NCI-H2081 (cell line): ENCODE results near the gene APBB3.
"Not testable (repeated sequence)": the region's sequence is repeated elsewhere in the genome, so short reads cannot be mapped to it uniquely, and the experiment has no call there.

Experiments
- DNase-seq, 2 experiments: peaks; one replicate each; lab custom pipeline; 2025; lab: John Stamatoyannopoulos, UW

The APBB3 gene, protein sequence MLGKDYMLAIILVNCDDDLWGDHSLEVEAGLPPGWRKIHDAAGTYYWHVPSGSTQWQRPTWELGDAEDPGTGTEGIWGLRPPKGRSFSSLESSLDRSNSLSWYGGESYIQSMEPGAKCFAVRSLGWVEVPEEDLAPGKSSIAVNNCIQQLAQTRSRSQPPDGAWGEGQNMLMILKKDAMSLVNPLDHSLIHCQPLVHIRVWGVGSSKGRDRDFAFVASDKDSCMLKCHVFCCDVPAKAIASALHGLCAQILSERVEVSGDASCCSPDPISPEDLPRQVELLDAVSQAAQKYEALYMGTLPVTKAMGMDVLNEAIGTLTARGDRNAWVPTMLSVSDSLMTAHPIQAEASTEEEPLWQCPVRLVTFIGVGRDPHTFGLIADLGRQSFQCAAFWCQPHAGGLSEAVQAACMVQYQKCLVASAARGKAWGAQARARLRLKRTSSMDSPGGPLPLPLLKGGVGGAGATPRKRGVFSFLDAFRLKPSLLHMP

DNA sequence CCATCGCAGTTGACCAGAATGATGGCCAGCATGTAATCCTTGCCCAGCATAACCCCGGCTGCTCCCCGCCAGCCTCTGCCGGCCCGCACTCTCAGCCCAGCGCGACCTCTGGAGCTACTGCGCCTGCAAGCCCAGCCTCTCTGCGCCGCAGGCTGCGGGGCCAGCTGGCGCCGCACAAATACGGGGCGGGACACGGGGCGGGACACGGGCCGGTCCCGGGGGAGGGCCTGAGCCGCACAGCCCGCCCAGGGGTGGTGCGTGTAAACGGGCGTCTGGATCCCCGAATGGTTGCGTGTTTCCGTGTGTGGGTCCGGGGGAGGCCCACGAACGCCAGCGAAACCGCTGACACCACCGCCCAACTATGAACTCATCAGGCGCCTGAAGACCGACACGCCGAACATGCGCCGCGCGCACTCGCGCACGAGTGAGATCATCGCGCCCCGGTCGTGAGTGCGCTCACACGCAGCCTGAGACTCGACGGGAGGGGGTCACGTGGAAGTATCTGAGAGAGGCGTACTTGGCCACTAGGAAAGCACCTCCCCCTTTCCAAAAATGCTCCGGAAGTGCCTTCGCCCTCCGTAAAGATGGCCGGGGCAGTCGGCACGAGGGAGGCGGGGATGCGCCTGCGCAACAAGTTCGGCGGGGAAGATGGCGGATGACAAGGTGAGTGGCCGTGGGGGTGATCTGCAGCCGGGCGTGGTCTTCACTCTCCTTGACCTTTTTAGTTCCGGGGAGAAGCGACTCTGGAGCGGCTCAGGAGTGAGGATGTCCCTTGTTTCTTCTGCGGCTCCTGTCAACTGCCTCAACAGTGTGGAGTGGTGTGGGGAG is at the start of gene APBB3, which contains the start of gene SLC35A4:
APBB3 (minus strand) TSS at position 403 of the 828 bp plus-strand sequence; CDS start at position 50, 353 bp downstream.
SLC35A4 (plus strand) TSS at position 633 of the 828 bp plus-strand sequence. CDS start 2,342 bp downstream, outside the sequence.
- peak; percentile 94 to 95 for DNase-seq

DNA sequence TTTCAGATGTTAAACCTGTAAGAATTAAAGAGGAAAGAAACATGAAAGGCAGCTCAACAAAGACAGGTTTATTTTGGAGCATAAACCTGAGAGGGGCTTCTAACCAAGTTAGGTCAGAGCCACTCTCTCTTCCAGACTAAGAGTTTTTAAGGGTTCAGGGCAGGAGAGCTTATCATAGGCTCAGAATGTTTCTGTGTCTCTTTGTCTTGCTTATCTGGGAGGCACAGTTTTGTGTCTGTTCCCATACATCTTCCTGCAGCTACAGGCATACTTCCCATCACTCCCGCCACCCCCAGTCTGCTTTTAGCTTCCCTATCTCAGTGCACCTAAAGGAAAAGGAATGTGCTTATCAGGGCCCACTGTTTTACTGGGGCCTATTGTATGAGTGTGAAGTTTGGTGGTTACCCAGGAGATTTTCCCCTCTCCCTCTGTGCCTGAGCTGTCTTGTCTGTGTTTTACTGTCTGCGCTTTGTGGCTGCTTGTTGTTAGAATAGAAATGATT is 46.7 kb upstream of the APBB3 start:
- DNase-seq: no peak

DNA sequence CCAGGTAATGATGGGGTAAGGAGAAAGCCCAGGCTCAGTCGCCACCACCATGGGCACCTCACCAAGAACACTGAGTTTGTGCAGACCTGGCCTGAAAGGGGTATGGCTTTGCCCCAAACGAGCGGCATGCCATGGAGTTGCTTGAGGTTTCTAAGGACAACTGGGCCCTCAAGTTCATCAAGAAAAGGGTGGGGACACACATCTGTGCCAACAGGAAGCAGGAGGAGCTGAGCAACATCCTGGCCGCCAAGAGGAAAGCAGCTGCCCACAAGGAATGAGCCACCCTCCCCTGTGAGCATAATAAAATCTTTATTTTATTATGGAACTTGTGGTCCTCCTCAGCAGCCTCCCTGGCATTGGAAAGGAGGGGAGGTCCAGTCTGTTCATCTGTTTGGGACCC is 44.7 kb upstream of the APBB3 start:
- no peak for DNase-seq

DNA sequence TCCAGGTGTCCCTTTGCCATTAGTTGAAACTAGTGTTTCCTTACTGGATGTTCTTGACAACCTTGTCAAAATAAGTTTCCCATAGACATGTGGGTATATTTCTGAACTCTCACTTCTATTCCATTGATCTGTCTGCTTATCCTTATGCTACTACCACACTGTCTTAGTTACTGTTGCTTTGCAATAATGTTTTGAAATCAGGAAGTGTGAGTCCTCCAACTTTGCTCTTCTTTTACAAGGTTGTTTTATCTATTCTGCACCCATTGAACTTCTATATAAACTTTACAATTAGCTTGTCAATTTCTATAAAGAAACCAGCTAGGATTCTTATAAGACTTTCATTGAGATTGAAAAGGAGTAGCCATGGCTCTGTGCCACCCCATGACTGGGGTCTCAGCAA is 44.3 kb upstream of the APBB3 start:
- DNase-seq: no peak

DNA sequence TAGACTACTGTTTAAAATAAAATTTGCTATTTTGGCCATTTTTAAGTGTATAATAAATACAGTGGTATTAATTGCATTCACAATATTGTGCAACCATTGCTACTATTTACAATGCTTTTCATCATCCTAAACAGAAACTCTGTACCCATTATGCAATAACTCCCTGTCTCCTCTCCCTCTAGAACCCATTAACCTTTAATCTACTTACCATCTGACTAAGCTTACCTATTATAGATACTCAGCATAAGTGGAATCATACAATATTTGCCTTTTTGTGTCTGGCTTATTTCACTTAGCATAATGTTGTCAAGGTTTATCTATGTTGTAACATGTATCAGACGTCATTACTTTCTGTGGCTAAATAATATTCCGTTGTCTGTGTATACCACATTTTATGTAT is 42.6 kb upstream of the APBB3 start:
- DNase-seq: no peak

DNA sequence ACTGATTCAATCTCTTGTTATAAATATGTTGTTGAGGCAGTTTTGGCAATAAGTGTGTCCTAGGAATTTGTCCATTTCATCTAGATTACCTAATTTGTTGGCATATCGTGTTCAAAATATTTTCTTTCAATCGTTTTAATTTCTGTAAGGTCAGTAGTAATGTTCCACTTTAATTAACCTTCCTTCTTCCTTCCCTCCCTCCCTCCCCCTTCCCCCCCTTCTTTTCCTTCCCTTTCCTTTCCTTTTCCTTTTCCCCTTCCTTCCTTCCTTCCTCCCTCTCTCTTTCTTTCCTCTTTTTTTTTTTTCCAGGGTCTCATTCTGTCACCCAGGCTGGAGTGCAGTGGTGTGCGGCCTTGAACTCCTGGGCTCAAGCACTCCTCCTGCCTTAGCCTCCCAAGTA is 41.5 kb upstream of the APBB3 start:
- DNase-seq: no peak

DNA sequence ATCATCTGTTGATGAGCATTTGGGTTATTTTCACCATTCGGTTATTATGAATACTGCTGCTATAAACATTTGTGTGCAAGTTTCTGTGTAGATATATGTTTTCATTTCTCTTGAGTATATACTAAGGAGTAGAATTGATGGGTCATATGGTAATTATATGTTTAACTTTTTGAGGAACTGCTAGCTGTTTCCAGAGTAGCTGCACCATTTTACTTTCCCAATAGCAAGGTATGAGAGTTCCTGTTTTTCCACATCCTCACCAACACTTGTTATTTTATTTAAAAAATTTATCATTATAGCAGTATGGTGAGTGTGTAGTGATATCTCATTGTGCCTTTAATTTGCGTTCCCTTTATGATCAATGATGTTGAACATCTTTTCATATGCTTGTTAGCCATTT is 39.3 kb upstream of the APBB3 start:
- no peak for DNase-seq

DNA sequence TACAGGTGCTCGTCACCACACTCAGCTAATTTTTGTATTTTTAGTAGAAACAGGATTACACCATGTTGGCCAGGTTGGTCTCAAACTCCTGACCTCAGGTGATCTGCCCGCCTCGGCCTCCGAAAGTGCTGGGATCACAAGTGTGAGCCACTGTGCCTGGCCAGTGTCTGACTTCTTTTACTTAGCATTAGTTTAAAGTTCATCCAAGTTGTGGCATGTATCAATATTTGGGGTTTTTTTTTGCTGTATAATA is 39.0 kb upstream of the APBB3 start:
- not testable (repeated sequence) for DNase-seq

DNA sequence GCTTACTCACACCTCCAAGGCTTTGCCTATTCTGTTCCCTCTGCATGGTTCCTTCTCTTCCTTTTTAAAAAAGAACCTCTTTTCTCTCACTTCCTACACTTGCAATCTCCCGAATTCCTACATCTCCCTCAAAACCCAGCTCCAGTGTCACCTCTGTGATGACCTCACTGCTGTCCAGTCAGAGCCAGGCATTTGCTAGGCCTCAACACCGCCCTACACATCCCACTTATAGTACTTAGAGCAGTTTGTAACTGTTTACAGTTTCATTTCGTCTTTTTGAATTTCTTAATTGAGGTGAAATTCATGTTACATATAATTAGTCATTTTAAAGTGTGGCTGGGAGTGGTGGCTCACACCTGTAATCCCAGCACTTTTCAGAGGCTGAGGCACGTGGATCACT is 37.7 kb upstream of the APBB3 start:
- no peak for DNase-seq

DNA sequence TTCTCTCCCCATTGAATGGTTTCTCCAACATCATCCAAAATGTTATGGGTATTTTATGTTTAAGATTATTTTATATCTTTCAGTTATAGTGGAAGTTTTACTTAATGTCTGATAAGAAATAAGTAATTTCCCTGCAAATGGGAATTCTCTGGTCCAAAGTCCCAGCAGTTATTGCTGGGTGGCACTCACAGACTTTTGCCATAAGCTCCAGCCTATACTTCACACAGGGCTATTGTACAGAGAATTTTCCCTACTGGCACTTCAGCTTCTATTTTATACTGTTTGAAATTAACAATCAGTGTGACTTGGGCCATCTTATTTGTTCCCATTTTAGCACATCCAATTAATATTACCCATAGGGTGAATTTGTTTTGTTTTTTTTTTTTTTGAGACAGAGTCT is 35.7 kb upstream of the APBB3 start:
- DNase-seq: no peak

DNA sequence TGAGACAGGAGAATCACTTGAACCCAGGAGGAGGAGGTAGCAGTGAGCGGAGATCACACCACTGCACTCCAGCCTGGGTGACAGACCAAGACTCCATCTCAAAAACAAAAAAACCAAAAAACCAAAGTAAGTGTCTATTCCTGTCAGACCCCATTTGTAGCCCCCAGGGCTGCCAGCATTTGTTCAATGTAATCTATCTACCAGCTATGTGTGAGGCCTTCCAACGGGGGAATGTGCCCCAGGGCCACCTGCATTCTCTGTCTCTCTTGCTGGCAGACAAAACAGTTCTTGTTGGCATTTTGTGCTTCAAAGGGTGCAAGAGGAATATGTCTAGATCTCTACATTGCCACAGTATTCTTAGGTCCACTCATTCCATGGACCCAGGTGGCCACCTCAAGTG is 34.4 kb upstream of the APBB3 start:
- no peak for DNase-seq

DNA sequence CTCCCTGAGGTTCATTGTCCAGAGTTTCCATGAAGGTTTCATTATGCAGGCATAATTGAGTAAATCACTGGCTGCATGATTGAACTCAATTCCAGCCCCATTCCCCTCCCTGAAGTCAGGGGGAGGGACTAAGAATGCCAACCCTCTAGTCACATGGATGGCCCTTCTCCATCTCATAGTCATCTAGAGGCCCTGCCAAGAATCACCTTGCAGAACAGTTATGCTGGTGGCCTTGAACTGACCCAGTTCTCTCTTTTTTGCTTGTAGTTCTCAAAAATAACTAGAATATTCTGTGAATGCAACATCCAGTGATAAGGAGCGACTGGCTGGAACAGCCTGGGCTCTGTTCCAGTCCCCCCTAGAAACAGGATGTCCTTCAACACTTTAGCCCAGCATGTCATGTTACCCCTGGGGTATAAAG is 31.9 kb upstream of the APBB3 start:
- DNase-seq: no peak

DNA sequence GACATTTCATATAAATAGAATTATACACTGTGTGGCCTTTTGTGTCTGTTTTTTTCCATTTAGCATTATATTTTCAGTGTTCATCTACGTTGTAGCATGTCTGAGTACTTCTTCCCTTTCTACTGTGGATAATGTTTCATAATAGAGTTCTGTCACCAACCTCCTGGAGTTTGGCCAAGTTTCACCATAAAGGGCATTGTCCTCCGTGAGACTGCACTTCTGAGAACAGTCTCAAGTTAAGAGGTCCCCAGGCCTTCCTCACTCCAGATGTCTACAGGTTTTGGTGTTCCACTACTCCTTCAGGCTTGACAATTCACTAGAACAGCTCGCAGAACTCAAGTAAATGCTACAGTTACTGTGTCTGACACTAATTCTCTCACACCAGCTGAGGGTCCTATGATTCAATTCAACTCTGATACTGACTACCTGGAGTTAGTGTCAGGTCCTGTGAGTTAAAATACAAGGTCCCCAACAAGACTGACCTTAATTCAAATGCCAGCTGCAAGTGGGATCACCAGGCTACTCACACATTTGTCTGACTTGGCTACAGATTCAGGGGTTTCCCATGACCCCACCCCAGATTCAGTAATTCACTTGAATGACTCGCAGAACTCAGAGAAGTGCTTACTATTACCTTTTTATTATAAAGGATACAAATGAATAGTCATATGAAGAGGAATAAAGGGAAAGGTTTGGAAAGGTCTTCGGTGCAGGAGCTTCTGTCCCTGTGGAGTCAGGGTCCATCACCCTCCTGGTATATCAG is 31.3 kb upstream of the APBB3 start:
- DNase-seq: no peak

DNA sequence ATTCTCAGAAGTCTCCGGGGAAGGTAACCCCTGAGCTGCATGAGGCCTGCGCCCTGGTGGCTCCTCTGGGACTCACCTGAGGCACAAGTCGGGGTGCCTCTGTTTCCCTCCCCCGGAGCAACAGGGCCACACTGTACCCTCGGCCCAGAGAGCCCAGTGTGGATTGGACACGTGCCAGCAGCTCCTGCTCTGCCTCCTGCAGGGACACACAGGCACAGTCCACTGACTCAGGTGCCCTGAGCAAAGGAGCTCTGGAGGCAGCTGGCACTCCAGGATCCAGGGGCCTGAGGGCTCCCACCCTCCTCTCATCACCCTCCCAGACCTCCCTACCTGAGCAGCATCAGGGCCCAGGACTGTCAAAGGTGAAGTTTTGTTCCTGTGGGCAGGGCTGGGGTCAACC is 29.8 kb upstream of the APBB3 start:
- no peak for DNase-seq

DNA sequence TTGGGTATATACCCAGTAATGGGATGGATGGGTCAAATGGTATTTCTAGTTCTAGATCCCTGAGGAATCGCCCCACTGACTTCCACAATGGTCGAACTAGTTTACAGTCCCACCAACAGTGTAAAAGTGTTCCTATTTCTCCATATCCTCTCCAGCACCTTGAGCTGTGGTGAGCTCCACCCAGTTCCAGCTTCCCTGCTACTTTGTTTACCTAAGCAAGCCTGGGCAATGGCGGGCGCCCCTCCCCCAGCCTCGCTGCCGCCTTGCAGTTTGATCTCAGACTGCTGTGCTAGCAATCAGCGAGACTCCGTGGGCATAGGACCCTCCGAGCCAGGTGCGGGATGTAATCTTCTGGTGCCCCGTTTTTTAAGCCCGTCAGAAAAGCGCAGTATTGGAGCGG is 28.7 kb upstream of the APBB3 start:
- DNase-seq: not testable (repeated sequence)

DNA sequence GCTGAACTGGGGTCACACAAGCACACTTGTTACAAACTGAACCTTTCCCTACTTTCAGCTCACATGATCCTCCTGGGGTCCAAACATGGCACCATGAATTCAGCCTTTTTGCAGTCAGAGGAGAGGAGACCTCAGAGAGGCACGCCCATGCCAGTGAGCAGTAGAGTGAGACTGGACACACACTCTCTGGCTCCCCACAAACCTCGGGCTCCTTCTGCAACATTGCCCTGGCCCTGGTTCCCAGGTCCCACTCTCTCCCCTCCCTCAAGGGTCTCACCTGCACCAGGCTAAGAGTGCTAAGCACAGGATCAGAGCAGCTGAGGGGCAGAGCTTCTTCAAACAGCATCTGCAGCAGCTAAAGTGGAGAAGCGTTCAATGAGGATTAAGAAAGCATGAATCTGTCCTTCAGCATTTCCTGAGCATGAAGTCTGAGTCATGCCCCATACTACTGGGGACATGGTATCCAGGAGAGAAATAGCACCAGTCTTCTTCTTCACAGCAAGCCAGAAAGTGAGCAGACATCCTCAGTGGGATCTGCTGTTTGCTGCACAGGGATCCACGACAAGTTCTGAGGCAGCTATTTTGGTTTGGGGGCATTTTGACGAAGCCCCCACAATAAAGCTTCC is 27.5 kb upstream of the APBB3 start:
- DNase-seq: no peak

DNA sequence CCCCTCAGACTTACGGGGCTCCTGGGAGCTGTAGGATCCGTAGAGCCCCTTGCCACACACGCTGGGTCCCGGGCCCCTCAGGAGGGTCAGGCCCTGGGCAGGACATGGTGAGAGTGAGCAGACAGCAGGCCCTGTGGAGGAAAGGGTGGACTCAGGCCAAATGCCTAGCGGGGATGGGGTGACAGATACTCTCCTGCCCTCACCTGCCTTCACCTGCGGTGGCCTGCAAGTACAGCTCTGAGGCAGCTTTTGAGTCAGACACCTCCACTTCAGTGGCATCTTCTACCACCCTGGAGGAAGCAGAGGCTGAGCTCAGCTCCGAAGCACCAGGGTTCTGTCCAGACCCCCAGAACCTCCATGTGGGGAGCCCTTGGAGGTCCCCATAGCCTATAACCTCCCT is 26.5 kb upstream of the APBB3 start:
- no peak for DNase-seq

DNA sequence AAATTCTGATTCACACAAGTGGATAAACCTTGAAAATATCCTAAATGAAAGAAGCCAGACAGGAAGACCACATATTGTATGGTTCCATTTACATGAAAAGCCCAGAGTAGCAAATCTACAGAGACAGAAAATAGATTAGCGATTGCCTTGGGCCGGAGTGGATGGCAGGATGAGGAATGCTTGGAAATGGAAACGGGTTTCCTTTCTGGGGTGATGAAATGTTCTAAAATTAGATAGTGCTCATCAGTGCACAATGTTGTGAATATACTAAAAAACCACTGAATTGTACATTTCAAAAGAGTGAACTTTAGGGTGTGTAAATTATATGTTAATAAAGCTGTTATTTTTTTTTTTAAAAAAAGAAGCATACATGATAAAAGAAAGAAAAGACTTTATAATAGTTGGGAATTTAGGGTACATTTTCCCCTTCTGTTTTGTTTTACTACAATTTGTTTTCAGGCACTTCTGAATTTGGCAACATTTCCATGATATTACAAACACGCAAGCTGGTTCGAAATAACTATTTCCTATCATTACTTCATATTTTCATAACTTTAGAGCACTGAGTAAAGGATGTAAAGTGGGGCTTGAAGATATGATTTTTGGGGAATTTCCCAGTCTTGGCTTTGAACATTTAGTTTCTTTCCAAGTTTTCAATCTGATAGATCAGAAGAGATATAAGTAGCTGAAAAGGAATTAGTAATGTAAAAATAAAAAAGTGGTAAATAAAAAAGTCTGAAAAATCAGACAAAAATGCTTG is 24.1 kb upstream of the APBB3 start:
- DNase-seq: no peak

DNA sequence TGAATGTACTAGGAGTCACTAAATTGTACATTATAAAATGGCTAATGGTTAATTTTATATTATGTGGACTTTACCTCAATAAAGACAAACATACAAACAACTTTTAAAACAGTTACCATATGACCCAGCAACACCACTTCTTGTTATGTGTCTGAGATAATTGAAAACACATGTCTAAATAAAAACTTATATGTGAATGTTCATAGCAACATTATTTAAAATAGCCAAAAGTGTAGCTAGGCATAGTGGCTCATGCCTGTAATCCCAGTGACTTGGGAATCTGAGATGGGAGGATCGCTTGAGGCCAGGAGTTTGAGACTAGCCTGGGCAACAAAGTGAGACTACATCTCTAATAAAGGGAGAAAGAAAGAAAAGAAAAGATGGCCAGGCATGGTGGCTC is 23.1 kb upstream of the APBB3 start:
- no peak for DNase-seq

DNA sequence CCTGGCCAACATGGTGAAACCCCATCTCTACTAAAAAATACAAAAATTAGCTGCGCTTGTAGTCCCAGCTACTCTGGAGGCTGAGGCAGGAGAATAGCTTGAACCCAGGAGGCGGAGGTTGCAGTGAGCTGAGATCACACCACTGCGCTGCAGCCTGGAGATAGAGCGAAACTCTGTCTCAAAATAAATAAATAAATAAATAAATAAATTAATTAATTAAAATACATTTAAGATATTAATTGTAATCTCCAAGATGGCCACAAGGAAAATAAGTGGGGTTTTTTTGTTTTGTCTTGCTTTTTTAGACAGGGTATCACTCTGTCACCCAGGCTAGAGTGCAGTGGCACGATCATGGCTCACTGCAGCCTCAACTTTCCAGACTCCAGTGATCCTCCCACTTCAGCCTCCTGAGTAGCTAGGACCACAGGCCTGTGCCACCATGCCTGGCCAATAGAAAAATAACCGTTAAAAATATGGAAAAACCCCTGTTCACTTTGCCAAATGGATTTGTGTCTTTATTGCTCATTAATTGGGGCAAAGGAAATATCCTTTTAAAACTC is 14.9 kb upstream of the APBB3 start:
- DNase-seq: not testable (repeated sequence)

DNA sequence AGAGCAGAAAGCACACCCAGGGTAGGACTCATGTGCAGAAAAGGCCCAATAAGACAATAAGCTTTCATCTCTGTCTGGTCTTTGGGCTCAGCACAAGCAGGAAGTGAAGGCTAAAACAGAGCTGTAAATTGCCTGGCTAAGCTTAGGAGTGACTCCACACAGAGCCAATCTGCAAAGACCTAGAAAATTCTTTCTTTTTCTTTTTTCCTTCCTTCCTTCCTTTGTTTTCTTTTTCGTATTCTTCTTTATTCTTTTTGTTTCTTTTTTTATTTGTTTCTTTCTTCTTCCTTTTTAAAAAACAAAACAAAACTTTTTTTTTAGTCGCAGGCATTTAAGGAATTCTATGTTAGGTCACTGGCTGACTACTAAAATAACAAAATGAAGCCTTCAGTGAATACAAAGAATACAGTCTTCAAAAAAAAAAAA is 12.4 kb upstream of the APBB3 start:
- DNase-seq: no peak
